Fibroblast of lung (primary cell): ENCODE measurements around the gene MRI1. TPM values are rescaled to one million over a fixed set of nuclear protein-coding genes. Genes with fewer than 3 reads are reported as not detected.
A peak's percentile ranks its signal among the peaks of the same experiment; 100 is the strongest.

Source experiments
- DNase-seq, 2 donors: peaks; one replicate each; pipeline versions ENCODE4 v3.0.0 to v3.0.0-alpha.2; 2010; ENCODE audit warnings: low read depth in 2 of 2
- H2AFZ ChIP-seq: 2 replicates; pipeline ENCODE4 v1.5.1; 2012; ENCODE audit warnings: low read length, control low read depth, inconsistent platforms
- H3K27ac ChIP-seq: 2 replicates; pipeline ENCODE4 v1.5.1; 2011; ENCODE audit warnings: low read length, control low read depth; ENCODE audit not compliant: insufficient read depth
- H3K27me3 ChIP-seq: 2 replicates; pipeline ENCODE4 v1.5.1; 2011; ENCODE audit warnings: mild to moderate bottlenecking, low read length; ENCODE audit not compliant: control insufficient read depth, insufficient read depth
- H3K36me3 ChIP-seq: 2 replicates; pipeline ENCODE4 v1.5.1; 2011; ENCODE audit warnings: low read length; ENCODE audit not compliant: control insufficient read depth, insufficient read depth
- H3K4me1 ChIP-seq: 2 replicates; pipeline ENCODE4 v1.5.1; 2011; ENCODE audit warnings: low read length; ENCODE audit not compliant: control insufficient read depth, insufficient read depth; ENCODE audit errors: extremely low read depth
- H3K4me2 ChIP-seq: 2 replicates; pipeline ENCODE4 v1.5.1; 2011; ENCODE audit warnings: low read length, control low read depth; ENCODE audit not compliant: insufficient read depth; ENCODE audit errors: extremely low read depth
- H3K4me3 ChIP-seq, 4 experiments: fragments of 200-600 bp in 1 of 4; sonication (generic) in 1 of 4; replicated peaks in 1 of 4; 2 replicates each; pipeline ENCODE4 v1.5.1; 2011 to 2016; ENCODE audit warnings: low read length in 4 of 4, low read depth in 3 of 4, mild to moderate bottlenecking in 3 of 4, control low read depth in 2 of 4, inconsistent platforms in 1 of 4, mixed read lengths in 1 of 4; ENCODE audit not compliant: insufficient read depth in 1 of 4; ENCODE audit errors: control extremely low read depth in 1 of 4
- H3K79me2 ChIP-seq: 2 replicates; pipeline ENCODE4 v1.5.1; 2012; ENCODE audit warnings: mild to moderate bottlenecking, low read length, inconsistent platforms; ENCODE audit not compliant: control insufficient read depth, insufficient read depth
- H3K9ac ChIP-seq: 2 replicates; pipeline ENCODE4 v1.5.1; 2011; ENCODE audit warnings: mild to moderate bottlenecking, low read length, control low read depth; ENCODE audit not compliant: insufficient read depth
- H3K9me3 ChIP-seq: 2 replicates; pipeline ENCODE4 v1.5.1; 2012; ENCODE audit warnings: low read depth, low read length; ENCODE audit not compliant: control insufficient read depth, insufficient read depth
- H4K20me1 ChIP-seq: 2 replicates; pipeline ENCODE4 v1.5.1; 2011; ENCODE audit warnings: low read length; ENCODE audit not compliant: control insufficient read depth, insufficient read depth; ENCODE audit errors: extremely low read depth
- CTCF ChIP-seq, 2 donors: IDR thresholded peaks in 1 of 2; conservative IDR thresholded peaks in 1 of 2; 1 replicate in 1 of 2; 2 replicates in 1 of 2; pipeline ENCODE4 v1.5.1; 2011 to 2012; ENCODE audit warnings: low read length in 2 of 2, control low read depth in 1 of 2, inconsistent platforms in 1 of 2, low read depth in 1 of 2, mild to moderate bottlenecking in 1 of 2
- EZH2 ChIP-seq: IDR thresholded peaks from 2 replicates; pipeline ENCODE4 v1.5.1; 2012; ENCODE audit warnings: low read length, control low read depth, mild to moderate bottlenecking; ENCODE audit errors: missing control alignments
- polyA plus RNA-seq, 2 donors: library from polyadenylated mRNA; depleted of rRNA in 1 of 2; stranded (reverse) in 1 of 2; unstranded in 1 of 2; fragments of >200 nt; gene quantifications; 2 replicates each; pipeline ENCODE4 v1.2.1, GENCODE V29; 2011 to 2012; ENCODE audit warnings: missing spikeins in 1 of 2
- total RNA-seq: library from RNA; depleted of rRNA; stranded (reverse); fragments of >200 nt; gene quantifications from 2 replicates; pipeline ENCODE4 v1.2.1, GENCODE V29; 2014

MRI1 gene
- total and polyA plus RNA-seq, 2 donors (not counting 1 experiment from before 2014, with no cell fraction given) = 17.1 to 17.7 TPM

- Histone ChIP-seq H4K20me1 (no peaks in the 10 kb centered on the region), H3K79me2 (peaks cover 9% of the 10 kb centered on the region), H3K36me3 (peaks cover 4% of the 10 kb centered on the region), H3K4me3 (peak overlapping the region; percentile 69 to 83 (median 76)), H3K9me3 (no peaks in the 10 kb centered on the region), H3K4me1 (peaks cover 13% of the 10 kb centered on the region), H3K4me2 (peak overlapping the region; percentile 95), H2AFZ (no peak overlapping the region), H3K27ac (peak overlapping the region; percentile 89), H3K9ac (peak overlapping the region; percentile 84), H3K27me3 (no peaks in the 10 kb centered on the region)
- DNase-seq = peak; percentile 90 to 97
- TF ChIP-seq CTCF (conservative IDR thresholded peaks at IDR 0.05 in 1 of 2, IDR thresholded peaks at IDR 0.05 in 1 of 2; ENCODE audit: low read depth in 1 of 2, low read length in 2 of 2) (peak; percentile 35 to 48), EZH2 (no peak)
Observed at GRCh38 chr19:13796301-13797057, 32.2 kb downstream of the MRI1 start.

GRCh38 chr19:13797058-13797440, 32.7 kb downstream of the MRI1 start:
- no peaks in the 10 kb centered on the region for H4K20me1 ChIP-seq
- peak overlapping the region; percentile 89 for H3K27ac ChIP-seq
- peak overlapping the region; percentile 6 to 77 (median 31) for H3K4me3 ChIP-seq
- H3K27me3 ChIP-seq = no peaks in the 10 kb centered on the region
- no peak overlapping the region for H2AFZ ChIP-seq
- TF ChIP-seq CTCF (conservative IDR thresholded peaks at IDR 0.05 in 1 of 2, IDR thresholded peaks at IDR 0.05 in 1 of 2; ENCODE audit: low read depth in 1 of 2, low read length in 2 of 2) = no peak
- no peak for TF ChIP-seq EZH2
- DNase-seq = no peak
- peak overlapping the region; percentile 3 for H3K9ac ChIP-seq
- peaks cover 13% of the 10 kb centered on the region for H3K4me1 ChIP-seq
- peaks cover 4% of the 10 kb centered on the region for H3K36me3 ChIP-seq
- peaks cover 9% of the 10 kb centered on the region for H3K79me2 ChIP-seq
- H3K4me2 ChIP-seq = peak overlapping the region; percentile 78
- H3K9me3 ChIP-seq = no peaks in the 10 kb centered on the region

- H3K4me2 ChIP-seq = no peak overlapping the region
- no peak overlapping the region for H3K9ac ChIP-seq
- peaks cover 9% of the 10 kb centered on the region for H3K79me2 ChIP-seq
- no peak overlapping the region for H3K4me3 ChIP-seq
- H2AFZ ChIP-seq = no peak overlapping the region
- no peaks in the 10 kb centered on the region for H4K20me1 ChIP-seq
- TF ChIP-seq EZH2 (no peak), CTCF (conservative IDR thresholded peaks at IDR 0.05 in 1 of 2, IDR thresholded peaks at IDR 0.05 in 1 of 2; ENCODE audit: low read depth in 1 of 2, low read length in 2 of 2) (no peak)
- H3K9me3 ChIP-seq = no peaks in the 10 kb centered on the region
- peaks cover 4% of the 10 kb centered on the region for H3K36me3 ChIP-seq
- peak; percentile 63 to 94 for DNase-seq
- peaks cover 13% of the 10 kb centered on the region for H3K4me1 ChIP-seq
- peak overlapping the region; percentile 25 for H3K27ac ChIP-seq
- no peaks in the 10 kb centered on the region for H3K27me3 ChIP-seq
Observed at GRCh38 chr19:13797870-13798269, 33.5 kb downstream of the MRI1 start.
